H9 (cell line): ENCODE results near the gene FASTK. TPM values are rescaled to one million over a fixed set of nuclear protein-coding genes. Genes with fewer than 3 reads are reported as not detected.

Experiments
- DNase-seq: peaks from one replicate; pipeline ENCODE4 v3.0.0-alpha.2; 2017
- H2AFZ ChIP-seq: one replicate; pipeline ENCODE4 v1.6.1; 2013; ENCODE audit warnings: mild to moderate bottlenecking, low read length, control low read depth, moderate library complexity
- H2AK5ac ChIP-seq: 2 replicates; pipeline ENCODE4 v1.6.1; 2013; ENCODE audit warnings: low read length, control low read depth, mixed read lengths; ENCODE audit not compliant: insufficient read length
- H2BK120ac ChIP-seq: one replicate; pipeline ENCODE4 v1.6.1; 2013; ENCODE audit warnings: low read depth, mild to moderate bottlenecking, low read length, control low read depth, inconsistent platforms; ENCODE audit not compliant: poor library complexity, severe bottlenecking
- H2BK12ac ChIP-seq: 2 replicates; pipeline ENCODE4 v1.6.1; 2013; ENCODE audit warnings: low read length, control low read depth, mixed read lengths, low read depth; ENCODE audit not compliant: insufficient read length
- H2BK15ac ChIP-seq: 2 replicates; pipeline ENCODE4 v1.6.1; 2013; ENCODE audit warnings: low read depth, low read length, control low read depth
- H2BK20ac ChIP-seq: one replicate; pipeline ENCODE4 v1.6.1; 2013; ENCODE audit warnings: low read depth, mild to moderate bottlenecking, low read length, control low read depth, inconsistent platforms; ENCODE audit not compliant: poor library complexity, severe bottlenecking
- H2BK5ac ChIP-seq: 2 replicates; pipeline ENCODE4 v1.6.1; 2013; ENCODE audit warnings: low read length, control low read depth, mixed read lengths; ENCODE audit not compliant: insufficient read length
- H3K14ac ChIP-seq: 2 replicates; pipeline ENCODE4 v1.6.1; 2013; ENCODE audit warnings: low read length, control low read depth; ENCODE audit not compliant: insufficient read depth
- H3K18ac ChIP-seq: 2 replicates; pipeline ENCODE4 v1.6.1; 2013; ENCODE audit warnings: low read depth, mild to moderate bottlenecking, mixed read lengths, low read length, control low read depth; ENCODE audit not compliant: insufficient read length
- H3K23ac ChIP-seq: 2 replicates; pipeline ENCODE4 v1.6.1; 2013; ENCODE audit warnings: low read length, control low read depth, mixed read lengths, low read depth; ENCODE audit not compliant: insufficient read length
- H3K23me2 ChIP-seq: 2 replicates; pipeline ENCODE4 v1.6.1; 2013; ENCODE audit warnings: low read depth, mild to moderate bottlenecking, mixed read lengths, low read length, control low read depth; ENCODE audit not compliant: insufficient read length, poor library complexity, severe bottlenecking
- H3K27ac ChIP-seq: 2 replicates; pipeline ENCODE4 v1.5.1; 2013; ENCODE audit warnings: low read length, control low read depth, mixed read lengths, low read depth; ENCODE audit not compliant: insufficient read length
- H3K27me3 ChIP-seq: 2 replicates; pipeline ENCODE4 v1.6.1; 2013; ENCODE audit warnings: low read length, control low read depth, inconsistent platforms; ENCODE audit not compliant: insufficient read depth
- H3K4ac ChIP-seq: 2 replicates; pipeline ENCODE4 v1.6.1; 2013; ENCODE audit warnings: low read depth, mild to moderate bottlenecking, control low read depth, inconsistent platforms, low read length, moderate library complexity
- H3K4me1 ChIP-seq: 2 replicates; pipeline ENCODE4 v1.6.1; 2013; ENCODE audit warnings: low read length, control low read depth, inconsistent platforms; ENCODE audit not compliant: insufficient read depth
- H3K4me2 ChIP-seq: 2 replicates; pipeline ENCODE4 v1.6.1; 2013; ENCODE audit warnings: low read length, control low read depth, mixed read lengths; ENCODE audit not compliant: insufficient read length, insufficient read depth
- H3K56ac ChIP-seq: 2 replicates; pipeline ENCODE4 v1.6.1; 2013; ENCODE audit warnings: low read depth, mild to moderate bottlenecking, mixed read lengths, low read length, control low read depth; ENCODE audit not compliant: insufficient read length
- H3K79me1 ChIP-seq: 2 replicates; pipeline ENCODE4 v1.6.1; 2013; ENCODE audit warnings: low read depth, mild to moderate bottlenecking, moderate library complexity, low read length, control low read depth, inconsistent platforms; ENCODE audit not compliant: insufficient read depth, poor library complexity, severe bottlenecking
- H3K79me2 ChIP-seq: 2 replicates; pipeline ENCODE4 v1.6.1; 2013; ENCODE audit warnings: low read length, control low read depth, inconsistent platforms; ENCODE audit not compliant: insufficient read depth
- H3K9ac ChIP-seq: 2 replicates; pipeline ENCODE4 v1.6.1; 2013; ENCODE audit warnings: low read length, control low read depth, mixed read lengths; ENCODE audit not compliant: insufficient read length; ENCODE audit errors: extremely low read depth
- H3K9me3 ChIP-seq: one replicate; pipeline ENCODE4 v1.6.1; 2013; ENCODE audit warnings: low read depth, low read length, inconsistent platforms; ENCODE audit not compliant: control insufficient read depth
- H3T11ph ChIP-seq: one replicate; pipeline ENCODE4 v1.6.1; 2013; ENCODE audit warnings: mild to moderate bottlenecking, low read length, control low read depth, inconsistent platforms
- H4K20me1 ChIP-seq: one replicate; pipeline ENCODE4 v1.6.1; 2013; ENCODE audit not compliant: control insufficient read depth, insufficient read length, insufficient read depth
- H4K5ac ChIP-seq: 2 replicates; pipeline ENCODE4 v1.6.1; 2013; ENCODE audit warnings: low read depth, mild to moderate bottlenecking, mixed read lengths, low read length, control low read depth; ENCODE audit not compliant: insufficient read length
- H4K8ac ChIP-seq: replicated peaks from 2 replicates; pipeline ENCODE4 v1.6.1; 2013; ENCODE audit warnings: low read length, control low read depth, mixed read lengths, low read depth; ENCODE audit not compliant: insufficient read length
- H4K91ac ChIP-seq: 2 replicates; pipeline ENCODE4 v1.6.1; 2013; ENCODE audit warnings: low read depth, mild to moderate bottlenecking, moderate library complexity, mixed read lengths, low read length, control low read depth; ENCODE audit not compliant: insufficient read length
- H3K27ac Mint-ChIP-seq, 3 experiments: 2 replicates in 2 of 3; 3 replicates in 1 of 3; pipeline ENCODE4 v1.8.0; 2020 to 2021; ENCODE audit warnings: mixed read lengths in 3 of 3, mild to moderate bottlenecking in 1 of 3, moderate library complexity in 1 of 3
- H3K27me3 Mint-ChIP-seq: 2 replicates; pipeline ENCODE4 v1.8.0; 2021; ENCODE audit warnings: low read depth, mild to moderate bottlenecking, moderate library complexity, mixed read lengths
- H3K36me3 Mint-ChIP-seq, 3 experiments: 2 replicates in 2 of 3; 3 replicates in 1 of 3; pipeline ENCODE4 v1.8.0; 2020 to 2021; ENCODE audit warnings: low read depth in 3 of 3, mixed read lengths in 3 of 3; ENCODE audit not compliant: insufficient read depth in 1 of 3
- H3K4me1 Mint-ChIP-seq, 2 experiments: 2 replicates each; pipeline ENCODE4 v1.8.0; 2020; ENCODE audit warnings: mixed read lengths in 2 of 2
- H3K4me3 Mint-ChIP-seq, 2 experiments: 2 replicates in 1 of 2; 3 replicates in 1 of 2; pipeline ENCODE4 v1.8.0; 2020 to 2021; ENCODE audit warnings: mild to moderate bottlenecking in 2 of 2, mixed read lengths in 2 of 2, moderate library complexity in 1 of 2
- H3K9me3 Mint-ChIP-seq, 2 experiments: 2 replicates in 1 of 2; 3 replicates in 1 of 2; pipeline ENCODE4 v1.8.0; 2020; ENCODE audit warnings: mild to moderate bottlenecking in 2 of 2, mixed read lengths in 2 of 2, moderate library complexity in 1 of 2
- CTCF ChIP-seq: fragments of 200-600 bp; sonication (generic); conservative IDR thresholded peaks from 3 replicates; pipeline ENCODE4 v1.8.0; 2021; ENCODE audit warnings: antibody characterized with exemption, mild to moderate bottlenecking
- WGBS: extraction: QIAGEN DNeasy Blood & Tissue Kit; methylation state at CpG from one replicate; pipeline ENCODE4 v1.1.7; 2013; ENCODE audit warnings: missing lambda C conversion rate, low lambda C conversion rate, mixed read lengths; ENCODE audit not compliant: insufficient read length; ENCODE audit errors: extremely low coverage; 5-methylcytosine and 5-hydroxymethylcytosine counted together
- total RNA-seq: library from RNA; stranded (reverse); gene quantifications from 2 replicates; pipeline ENCODE4 v1.2.1, GENCODE V29; 2021

The FASTK gene
- total RNA-seq, 1 experiment from 2014 or later, result 57.8 TPM

GRCh38 chr7:151040616-151041375 lies 39.8 kb downstream of the FASTK start:
- Histone ChIP-seq H3K23ac (no peak overlapping the region), H3K23me2 (no peaks in the 10 kb centered on the region), H2AFZ (no peak overlapping the region), H2BK12ac (no peak overlapping the region), H3K4me2 (no peak overlapping the region), H3K18ac (no peak overlapping the region), H2BK120ac (no peak overlapping the region), H2AK5ac (no peak overlapping the region), H3K79me2 (no peaks in the 10 kb centered on the region), H4K91ac (no peak overlapping the region), H2BK5ac (no peak overlapping the region), H3K27ac (no peak overlapping the region), H3K9ac (no peak overlapping the region), H4K8ac (no peak overlapping the region), H3K56ac (no peak overlapping the region), H2BK15ac (no peak overlapping the region), H3K14ac (no peak overlapping the region), H4K20me1 (no peaks in the 10 kb centered on the region), H3K9me3 (no peaks in the 10 kb centered on the region), H3K4ac (no peak overlapping the region), H3K79me1 (no peaks in the 10 kb centered on the region), H4K5ac (no peak overlapping the region), H3K27me3 (no peaks in the 10 kb centered on the region), H3K4me1 (no peaks in the 10 kb centered on the region), H2BK20ac (no peak overlapping the region), H3T11ph (no peak overlapping the region)
- peaks cover 2% of the 10 kb centered on the region in 2 experiments; a peak in 1 of 4 replicates for H3K4me1 Mint-ChIP-seq
- TF ChIP-seq CTCF, result no peak
- H3K9me3 Mint-ChIP-seq, result no peaks in the 10 kb centered on the region; a peak in 1 of 5 replicates
- H3K27me3 Mint-ChIP-seq, result peaks cover 5% of the 10 kb centered on the region
- no CpG with 5 or more reads among the region's 30 CpGs for WGBS
- H3K4me3 Mint-ChIP-seq, result no peak overlapping the region
- no peaks in the 10 kb centered on the region; a peak in 2 of 7 replicates for H3K36me3 Mint-ChIP-seq
- no peak overlapping the region for H3K27ac Mint-ChIP-seq
- no peak for DNase-seq
